Measurements from ENCODE around the gene SLC6A4. TPM values are rescaled to one million over a fixed set of nuclear protein-coding genes. Genes with fewer than 3 reads are reported as not detected.

The SLC6A4 gene
- total and polyA plus RNA-seq, 2 donors (not counting 3 experiments of a cell fraction or from before 2014, with no cell fraction given): 0.25 TPM; not detected in 1

DNA sequence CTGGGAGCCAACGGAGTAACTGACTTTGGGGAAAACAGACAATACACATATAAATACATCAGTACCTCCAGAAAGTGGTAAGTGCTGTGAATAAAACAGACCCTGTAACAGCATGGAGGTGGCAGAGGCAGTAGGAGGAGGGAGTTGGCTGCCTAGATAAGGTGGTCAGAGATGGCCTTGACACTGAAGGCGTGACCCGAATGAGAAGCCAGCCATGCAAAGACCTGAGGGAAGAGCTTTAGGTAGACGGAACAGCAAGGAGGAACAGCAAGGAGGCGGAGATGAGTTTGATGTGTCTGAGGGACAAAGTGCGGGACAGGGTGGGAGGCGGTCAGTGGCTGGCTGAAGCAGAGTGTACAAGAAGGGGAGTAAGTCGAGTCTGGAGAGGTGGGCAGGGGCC is 8.1 kb upstream of the SLC6A4 start:
- dilution Hi-C loops (cut with MboI; ENCODE audit: extremely low pct_ligation_motif_present, low sequenced_read_pairs): no loop called here
- Histone ChIP-seq H3K4me1 (ENCODE audit: control insufficient read depth, extremely low read depth, insufficient read depth, low read length) (no peaks in the 10 kb centered on the region), H2AFZ (ENCODE audit: low read depth, low read length) (no peak overlapping the region), H3K4me3 (replicated peaks in 1 of 3; ENCODE audit: insufficient read depth in 1 of 3, low read depth in 1 of 3, low read length in 3 of 3) (no peak overlapping the region), H3K79me2 (ENCODE audit: control insufficient read depth, insufficient read depth, low read length) (no peaks in the 10 kb centered on the region), H3K36me3 (ENCODE audit: control insufficient read depth in 2 of 2, extremely low read depth in 1 of 2, insufficient read depth in 2 of 2, low read length in 2 of 2) (peaks cover 3% of the 10 kb centered on the region in 2 experiments), H3K27ac (ENCODE audit: insufficient read depth, low read depth, low read length) (no peak overlapping the region), H3K4me2 (ENCODE audit: insufficient read depth, low read length) (no peak overlapping the region), H3K27me3 (ENCODE audit: control insufficient read depth in 2 of 2, insufficient read depth in 2 of 2, low read length in 2 of 2) (peaks cover 2 to 3% of the 10 kb centered on the region in 2 experiments), H3K9me1 (replicated peaks; ENCODE audit: control insufficient read depth, extremely low read depth, insufficient read depth, low read length) (no peaks in the 10 kb centered on the region), H4K20me1 (replicated peaks; ENCODE audit: control insufficient read depth, extremely low read depth, insufficient read depth, low read length) (no peaks in the 10 kb centered on the region), H3K9ac (replicated peaks; ENCODE audit: extremely low read depth, insufficient read depth, low read length) (no peak overlapping the region), H3K9me3 (replicated peaks; ENCODE audit: control insufficient read depth, insufficient read depth, low read length) (no peaks in the 10 kb centered on the region)
- no peak for DNase-seq (ENCODE audit: low read depth, low spot score)
- CTCF ChIA-PET: no interaction called here
- no peak for FAIRE-seq
- no TSS peak for BruUV-seq (replicated peaks)
- intact Hi-C loops (cut with micrococcal nuclease): no loop called here
- POLR2A ChIA-PET: no interaction called here
- no peak for TF ChIP-seq MYC (IDR thresholded peaks at IDR 0.05; ENCODE audit: low read depth, low read length)
- no peak for TF ChIP-seq POLR2A (IDR thresholded peaks at IDR 0.05; ENCODE audit: low read depth, low read length)
- no peak for TF ChIP-seq EZH2 (IDR thresholded peaks at IDR 0.05; ENCODE audit: borderline replicate concordance, low read depth, low read length, severe bottlenecking)
- TF ChIP-seq MAX (IDR thresholded peaks at IDR 0.05; ENCODE audit: insufficient read depth, insufficient read length): no peak
- TF ChIP-seq POLR2AphosphoS5 (IDR thresholded peaks at IDR 0.05; ENCODE audit: insufficient read depth, low read depth, low read length): no peak
- TF ChIP-seq, protein P1, sequence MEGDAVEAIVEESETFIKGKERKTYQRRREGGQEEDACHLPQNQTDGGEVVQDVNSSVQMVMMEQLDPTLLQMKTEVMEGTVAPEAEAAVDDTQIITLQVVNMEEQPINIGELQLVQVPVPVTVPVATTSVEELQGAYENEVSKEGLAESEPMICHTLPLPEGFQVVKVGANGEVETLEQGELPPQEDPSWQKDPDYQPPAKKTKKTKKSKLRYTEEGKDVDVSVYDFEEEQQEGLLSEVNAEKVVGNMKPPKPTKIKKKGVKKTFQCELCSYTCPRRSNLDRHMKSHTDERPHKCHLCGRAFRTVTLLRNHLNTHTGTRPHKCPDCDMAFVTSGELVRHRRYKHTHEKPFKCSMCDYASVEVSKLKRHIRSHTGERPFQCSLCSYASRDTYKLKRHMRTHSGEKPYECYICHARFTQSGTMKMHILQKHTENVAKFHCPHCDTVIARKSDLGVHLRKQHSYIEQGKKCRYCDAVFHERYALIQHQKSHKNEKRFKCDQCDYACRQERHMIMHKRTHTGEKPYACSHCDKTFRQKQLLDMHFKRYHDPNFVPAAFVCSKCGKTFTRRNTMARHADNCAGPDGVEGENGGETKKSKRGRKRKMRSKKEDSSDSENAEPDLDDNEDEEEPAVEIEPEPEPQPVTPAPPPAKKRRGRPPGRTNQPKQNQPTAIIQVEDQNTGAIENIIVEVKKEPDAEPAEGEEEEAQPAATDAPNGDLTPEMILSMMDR (IDR thresholded peaks at IDR 0.05; ENCODE audit: extremely low read depth in 1 of 2, insufficient read depth in 1 of 2, low read depth in 1 of 2, low read length in 2 of 2): no peak

DNA sequence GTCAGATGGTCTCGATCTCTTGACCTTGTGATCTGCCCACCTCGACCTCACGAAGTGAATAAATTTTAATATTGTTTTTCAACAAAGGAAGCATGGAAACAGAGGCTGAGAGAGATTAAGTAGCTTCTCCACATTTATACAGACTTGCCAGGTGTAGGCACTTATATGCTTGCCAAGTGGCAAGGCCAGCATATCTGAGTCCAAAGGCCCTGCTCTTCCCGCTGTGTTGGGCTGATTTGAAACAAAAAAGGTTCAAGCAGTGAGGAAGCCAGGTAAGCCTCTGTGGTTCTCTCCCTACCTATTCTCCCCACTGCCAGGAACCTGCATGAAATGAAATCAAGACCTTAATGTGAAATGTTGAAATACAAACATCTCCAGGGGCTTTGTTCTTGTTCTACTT is 7.5 kb upstream of the SLC6A4 start:
- H2AFZ ChIP-seq (ENCODE audit: low read depth, low read length): no peak overlapping the region
- peaks cover 0 to 2% of the 10 kb centered on the region in 2 experiments for H3K36me3 ChIP-seq (ENCODE audit: control insufficient read depth in 2 of 2, extremely low read depth in 1 of 2, insufficient read depth in 2 of 2, low read length in 2 of 2)
- H3K4me1 ChIP-seq (ENCODE audit: control insufficient read depth, extremely low read depth, insufficient read depth, low read length): no peaks in the 10 kb centered on the region
- intact Hi-C loops (cut with micrococcal nuclease): no loop called here
- BruUV-seq (replicated peaks): no TSS peak
- no peak overlapping the region for H3K9ac ChIP-seq (replicated peaks; ENCODE audit: extremely low read depth, insufficient read depth, low read length)
- no peak overlapping the region for H3K4me3 ChIP-seq (replicated peaks in 1 of 3; ENCODE audit: insufficient read depth in 1 of 3, low read depth in 1 of 3, low read length in 3 of 3)
- DNase-seq (ENCODE audit: low read depth, low spot score) (no peak), FAIRE-seq (no peak)
- POLR2A ChIA-PET: no interaction called here
- no peaks in the 10 kb centered on the region for H3K9me1 ChIP-seq (replicated peaks; ENCODE audit: control insufficient read depth, extremely low read depth, insufficient read depth, low read length)
- H3K4me2 ChIP-seq (ENCODE audit: insufficient read depth, low read length): no peak overlapping the region
- H3K79me2 ChIP-seq (ENCODE audit: control insufficient read depth, insufficient read depth, low read length): no peaks in the 10 kb centered on the region
- H3K27ac ChIP-seq (ENCODE audit: insufficient read depth, low read depth, low read length): no peak overlapping the region
- dilution Hi-C loops (cut with MboI; ENCODE audit: extremely low pct_ligation_motif_present, low sequenced_read_pairs): no loop called here
- H3K27me3 ChIP-seq (ENCODE audit: control insufficient read depth in 2 of 2, insufficient read depth in 2 of 2, low read length in 2 of 2): peaks cover 5 to 6% of the 10 kb centered on the region in 2 experiments
- H3K9me3 ChIP-seq (replicated peaks; ENCODE audit: control insufficient read depth, insufficient read depth, low read length): no peaks in the 10 kb centered on the region
- TF ChIP-seq JUN (IDR thresholded peaks at IDR 0.05; ENCODE audit: borderline replicate concordance, insufficient read depth, insufficient read length, low read depth) (no peak), GATA2 (IDR thresholded peaks at IDR 0.05; ENCODE audit: insufficient read depth, insufficient read length, low read depth, low read length) (no peak), FOS (IDR thresholded peaks at IDR 0.05; ENCODE audit: borderline replicate concordance, insufficient read depth, low read length) (no peak), POLR2AphosphoS5 (IDR thresholded peaks at IDR 0.05; ENCODE audit: insufficient read depth, low read depth, low read length) (no peak), MYC (IDR thresholded peaks at IDR 0.05; ENCODE audit: low read depth, low read length) (no peak)
- TF ChIP-seq, protein P1 (IDR thresholded peaks at IDR 0.05; ENCODE audit: extremely low read depth in 1 of 2, insufficient read depth in 1 of 2, low read depth in 1 of 2, low read length in 2 of 2): no peak
- CTCF ChIA-PET: interaction anchor here (1.3 kb wide), 1 partner anchor 11 kb away, joined by 4 read pairs; no protein-coding TSS in a partner anchor
- no peaks in the 10 kb centered on the region for H4K20me1 ChIP-seq (replicated peaks; ENCODE audit: control insufficient read depth, extremely low read depth, insufficient read depth, low read length)
